ENCODE measurements around the gene MOCS3. TPM values are rescaled to one million over a fixed set of nuclear protein-coding genes. Genes with fewer than 3 reads are reported as not detected.

MOCS3 gene
- total and polyA plus RNA-seq, 12 donors: 0.95 to 3.2 (median 2.5) TPM

GRCh38 chr20:50995506-50995905 is 36.9 kb downstream of the MOCS3 start:
- 86 to 88% methylated on average over 5 of the region's 5 CpGs for WGBS, 2 donors
- Histone ChIP-seq H3K4me3 (no peak overlapping the region), H3K36me3 (no peaks in the 10 kb centered on the region), H3K27me3 (peaks cover 0 to 67% (median 53%) of the 10 kb centered on the region in 7 donors), H3K4me1 (no peaks in the 10 kb centered on the region), H3K9me3 (no peaks in the 10 kb centered on the region), H3K27ac (no peak overlapping the region)
- no peak for ATAC-seq
- no peak for DNase-seq
- TF ChIP-seq, protein P1, sequence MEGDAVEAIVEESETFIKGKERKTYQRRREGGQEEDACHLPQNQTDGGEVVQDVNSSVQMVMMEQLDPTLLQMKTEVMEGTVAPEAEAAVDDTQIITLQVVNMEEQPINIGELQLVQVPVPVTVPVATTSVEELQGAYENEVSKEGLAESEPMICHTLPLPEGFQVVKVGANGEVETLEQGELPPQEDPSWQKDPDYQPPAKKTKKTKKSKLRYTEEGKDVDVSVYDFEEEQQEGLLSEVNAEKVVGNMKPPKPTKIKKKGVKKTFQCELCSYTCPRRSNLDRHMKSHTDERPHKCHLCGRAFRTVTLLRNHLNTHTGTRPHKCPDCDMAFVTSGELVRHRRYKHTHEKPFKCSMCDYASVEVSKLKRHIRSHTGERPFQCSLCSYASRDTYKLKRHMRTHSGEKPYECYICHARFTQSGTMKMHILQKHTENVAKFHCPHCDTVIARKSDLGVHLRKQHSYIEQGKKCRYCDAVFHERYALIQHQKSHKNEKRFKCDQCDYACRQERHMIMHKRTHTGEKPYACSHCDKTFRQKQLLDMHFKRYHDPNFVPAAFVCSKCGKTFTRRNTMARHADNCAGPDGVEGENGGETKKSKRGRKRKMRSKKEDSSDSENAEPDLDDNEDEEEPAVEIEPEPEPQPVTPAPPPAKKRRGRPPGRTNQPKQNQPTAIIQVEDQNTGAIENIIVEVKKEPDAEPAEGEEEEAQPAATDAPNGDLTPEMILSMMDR (IDR thresholded peaks at IDR 0.05): no peak
- intact Hi-C loops (cut with DNase I): no loop called here

DNA sequence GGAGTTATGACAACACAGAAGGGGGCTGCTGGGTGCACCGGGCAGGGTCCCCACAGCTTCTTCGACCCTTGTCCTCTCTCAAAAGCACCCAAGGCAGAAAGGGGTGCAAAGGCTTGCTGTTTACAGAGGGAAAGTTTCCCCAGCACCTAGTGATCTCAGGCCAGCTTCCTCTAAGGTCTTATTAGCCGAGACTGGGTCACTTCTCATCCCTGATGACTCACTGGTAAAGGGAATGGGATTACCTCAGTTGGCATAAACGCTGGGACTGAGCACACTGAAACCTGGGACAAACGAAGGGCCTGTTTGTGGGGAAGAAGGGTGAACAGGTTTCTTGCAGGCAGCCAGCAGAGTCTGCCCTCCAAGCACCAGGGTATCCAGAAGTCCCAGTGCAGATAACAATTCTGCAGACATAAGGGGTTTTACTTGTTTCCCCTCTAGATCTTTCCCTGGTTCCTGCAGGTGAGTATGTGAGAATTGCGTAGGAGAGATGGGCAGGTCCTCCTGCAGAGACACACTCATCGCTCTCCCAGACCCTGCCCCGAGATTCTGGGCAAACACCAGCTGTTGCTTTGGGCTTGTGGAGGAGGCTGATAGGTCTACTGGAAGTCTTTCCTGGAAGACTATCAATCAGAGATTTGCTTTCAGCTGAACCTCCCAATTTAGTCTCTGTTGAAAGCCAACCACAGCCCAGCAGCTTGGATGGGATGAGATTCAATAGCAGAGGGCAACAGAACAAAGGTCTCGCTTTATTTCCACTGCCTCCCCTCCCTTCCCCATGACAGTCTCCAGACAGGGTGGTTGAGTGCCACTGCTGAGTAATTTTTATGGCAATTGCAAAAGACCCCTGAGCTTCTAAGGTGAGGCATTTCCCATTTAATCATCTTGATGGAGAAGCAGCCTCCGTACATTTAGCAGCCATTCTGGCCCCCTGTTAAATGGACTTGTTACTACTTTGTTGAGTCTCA is 38.6 kb downstream of the MOCS3 start:
- DNase-seq (no peak), ATAC-seq (no peak)
- no peaks in the 10 kb centered on the region for H3K4me1 ChIP-seq
- intact Hi-C loops (cut with DNase I): no loop called here
- H3K27ac ChIP-seq: no peak overlapping the region
- TF ChIP-seq, protein P1 (IDR thresholded peaks at IDR 0.05): no peak
- H3K36me3 ChIP-seq: no peaks in the 10 kb centered on the region
- H3K9me3 ChIP-seq: no peaks in the 10 kb centered on the region
- no peak overlapping the region for H3K4me3 ChIP-seq
- WGBS, 2 donors: 44 to 47% methylated on average over 10 of the region's 10 CpGs
- peaks cover 0 to 68% (median 41%) of the 10 kb centered on the region in 7 donors for H3K27me3 ChIP-seq

DNA sequence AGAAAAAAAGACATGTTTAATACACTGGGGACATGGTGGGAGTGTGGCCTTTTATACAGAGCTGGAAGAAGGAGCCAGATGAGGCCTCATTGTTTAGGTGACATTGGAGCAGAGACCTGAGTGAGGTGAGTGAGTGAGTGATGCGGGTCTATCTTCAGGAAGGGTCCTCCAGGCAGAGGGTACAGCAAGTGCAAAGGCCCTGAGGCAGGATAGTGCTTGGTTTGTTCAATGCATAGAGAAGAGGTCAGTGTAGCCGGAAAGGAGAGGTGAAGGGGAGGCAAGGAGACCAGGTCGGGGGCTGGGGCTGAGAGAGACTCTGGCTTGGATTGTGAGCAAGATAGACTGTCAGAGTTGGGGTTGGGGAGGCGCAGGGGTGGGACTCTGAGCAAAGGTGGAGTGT is 40.7 kb downstream of the MOCS3 start:
- peaks cover 0 to 66% (median 34%) of the 10 kb centered on the region in 7 donors for H3K27me3 ChIP-seq

DNA sequence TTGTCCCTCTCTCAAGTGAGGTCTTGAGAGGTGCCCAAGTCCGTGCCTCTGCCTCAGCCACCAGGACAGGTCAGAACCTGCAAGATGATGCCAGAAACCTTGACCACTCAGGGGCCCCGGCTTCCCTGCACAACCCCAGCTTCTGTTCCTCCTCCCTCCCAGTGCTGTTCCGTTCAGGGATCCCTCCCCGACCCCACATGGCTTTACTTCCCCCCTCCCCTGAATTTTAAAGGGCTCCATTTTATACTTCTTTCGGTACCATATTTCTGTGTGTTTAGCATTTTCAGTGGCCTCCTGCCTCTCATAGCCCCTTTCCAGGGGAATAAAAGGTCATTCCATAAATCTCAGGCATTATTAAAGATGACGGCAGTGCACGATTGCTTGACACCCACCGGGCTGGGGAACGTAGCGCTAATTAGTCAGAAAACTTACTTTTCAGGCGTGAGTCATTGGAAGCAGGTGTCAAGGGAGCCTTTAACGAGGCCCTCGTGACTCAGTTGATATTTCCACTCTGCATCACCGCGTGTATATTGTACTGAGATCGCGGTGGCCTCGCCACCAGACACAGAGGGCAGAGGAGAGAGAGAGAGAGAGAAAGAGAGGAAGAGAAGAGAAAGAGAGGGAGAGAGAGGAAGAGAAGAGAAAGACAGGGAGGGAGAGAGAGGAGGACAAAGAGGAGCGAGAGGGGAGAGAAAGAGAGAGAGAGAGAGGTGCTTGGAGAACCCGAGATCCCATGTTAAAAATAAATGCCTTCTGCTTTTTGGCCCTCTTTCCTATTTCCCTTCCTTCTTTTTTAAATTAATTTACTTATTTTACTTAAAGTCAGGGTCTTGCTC is 43.0 kb downstream of the MOCS3 start:
- no peak overlapping the region for H3K27ac ChIP-seq
- no peaks in the 10 kb centered on the region for H3K4me1 ChIP-seq
- no peaks in the 10 kb centered on the region for H3K9me3 ChIP-seq
- no peak overlapping the region for H3K4me3 ChIP-seq
- no peak for ATAC-seq
- TF ChIP-seq, protein P1 (IDR thresholded peaks at IDR 0.05): no peak
- 76 to 84% methylated on average over 20 of the region's 20 CpGs for WGBS, 2 donors
- DNase-seq: no peak
- H3K36me3 ChIP-seq: no peaks in the 10 kb centered on the region
- intact Hi-C loops (cut with DNase I): no loop called here
- H3K27me3 ChIP-seq: peaks cover 5 to 71% (median 34%) of the 10 kb centered on the region in 7 donors

More for the DNA sequence above, 40.7 kb downstream of the MOCS3 start:
- Histone ChIP-seq H3K4me1 (no peaks in the 10 kb centered on the region), H3K27ac (no peak overlapping the region), H3K36me3 (no peaks in the 10 kb centered on the region), H3K4me3 (no peak overlapping the region), H3K9me3 (no peaks in the 10 kb centered on the region)
- TF ChIP-seq, protein P1 (IDR thresholded peaks at IDR 0.05): no peak
- DNase-seq: no peak
- intact Hi-C loops (cut with DNase I): no loop called here
- 90 to 93% methylated on average over 4 of the region's 4 CpGs for WGBS, 2 donors
- no peak for ATAC-seq
